CD4-positive, alpha-beta T cell treated with Interleukin-6 for 4 hours (primary cell): ENCODE data around the gene LINC00305.

ENCODE experiments used
- DNase-seq: peaks from one replicate; pipeline ENCODE4 v3.0.0-alpha.2; 2020; ENCODE audit warnings: mixed read lengths

Gene LINC00305

DNA sequence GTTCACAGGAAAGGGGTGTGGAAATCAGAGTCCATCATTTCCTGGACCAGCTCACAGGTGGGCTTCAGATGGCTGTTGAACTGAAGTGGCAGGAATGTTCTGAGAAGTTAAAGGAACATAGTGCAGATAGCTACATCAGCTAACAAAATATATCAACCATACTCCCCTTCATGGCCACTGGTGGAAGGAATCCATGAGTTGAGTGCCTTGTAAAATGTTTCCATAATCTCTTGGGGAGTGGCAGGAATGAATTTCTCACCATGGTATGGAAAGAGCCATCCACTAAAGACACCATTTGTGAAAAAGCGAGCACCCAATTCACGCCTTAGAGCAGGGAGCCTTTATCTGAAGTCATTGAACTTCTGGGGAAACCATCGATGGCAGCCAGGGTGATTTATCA is at the start of gene LINC00305:
TSS of gene LINC00305 (minus strand) at position 101 of the 400 bp plus-strand sequence.
- no peak for DNase-seq

DNA sequence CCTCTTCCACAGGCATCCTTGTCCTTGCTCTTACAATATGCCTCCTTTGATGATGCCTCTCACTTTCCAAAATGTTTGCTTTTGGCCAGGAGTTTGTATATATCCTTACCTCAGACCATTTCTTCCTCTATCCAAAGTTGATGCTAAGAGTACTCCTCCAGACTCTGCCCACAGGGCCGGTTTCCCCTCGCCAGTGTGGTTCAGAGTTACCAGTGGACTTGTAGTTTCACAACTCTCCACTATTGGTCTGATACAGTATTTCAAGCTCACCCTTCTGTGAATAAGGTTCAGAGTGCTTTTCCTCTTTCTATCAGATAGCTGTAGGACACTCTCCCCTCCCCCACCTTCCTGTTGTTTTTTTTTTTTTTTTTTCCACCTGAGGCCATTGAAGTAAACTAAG is 42.2 kb upstream of the LINC00305 start:
- no peak for DNase-seq

DNA sequence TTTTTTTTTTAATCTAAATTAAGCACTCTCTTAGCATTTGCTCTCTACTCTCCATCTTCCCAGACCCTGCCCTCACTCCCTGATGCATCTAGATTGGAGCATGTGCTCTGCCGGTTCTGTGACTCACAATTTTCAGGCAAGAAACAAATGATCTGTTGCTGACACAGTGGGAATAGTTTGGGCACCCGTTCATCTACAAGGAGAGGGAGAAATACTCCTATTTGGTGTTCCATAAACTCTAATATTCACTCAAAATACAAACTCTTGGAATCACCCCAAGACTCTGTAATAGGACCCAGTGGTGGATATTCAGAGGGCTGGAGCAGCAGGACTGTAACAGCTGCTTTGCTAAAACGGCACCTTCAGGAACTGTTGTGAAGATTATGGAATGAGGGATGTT is 37.1 kb upstream of the LINC00305 start:
- no peak for DNase-seq

DNA sequence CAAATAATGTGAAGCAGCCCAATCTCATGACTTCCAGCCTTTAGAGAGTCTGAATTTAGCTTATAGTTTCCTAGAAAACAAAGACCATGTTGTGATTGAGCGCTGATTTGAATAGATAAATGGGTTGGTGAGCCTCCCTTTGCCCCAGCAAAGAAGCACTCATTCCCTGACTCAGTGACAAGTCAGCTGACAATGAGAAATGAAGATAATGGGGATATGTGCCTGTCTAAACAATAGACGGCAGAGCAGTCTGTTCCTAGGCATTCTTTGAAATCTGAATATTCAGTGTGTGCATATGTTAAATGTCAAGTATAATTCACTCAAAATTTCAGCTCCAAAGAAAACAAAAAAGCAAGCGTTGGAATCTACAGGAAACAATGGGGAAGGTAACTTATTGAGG is 34.8 kb upstream of the LINC00305 start:
- no peak for DNase-seq

DNA sequence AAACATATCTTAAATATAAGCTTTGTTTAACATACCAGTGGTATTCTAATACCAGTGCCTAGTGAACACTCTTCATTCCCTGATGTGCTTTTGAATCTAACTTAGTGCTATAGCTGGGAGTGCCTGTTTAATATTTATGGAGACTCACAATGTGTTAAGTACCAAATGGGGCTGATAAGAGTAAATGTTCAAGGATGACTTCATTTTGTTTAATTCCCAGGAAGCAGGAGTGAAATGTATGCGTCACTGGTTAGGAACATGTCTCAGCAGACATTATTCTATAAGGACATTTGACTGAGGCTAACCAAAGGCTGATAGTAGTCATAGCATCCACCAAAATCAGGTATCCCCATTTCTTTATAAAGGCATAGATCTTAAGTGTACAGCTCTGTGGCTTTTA is 31.7 kb upstream of the LINC00305 start:
- DNase-seq = no peak

DNA sequence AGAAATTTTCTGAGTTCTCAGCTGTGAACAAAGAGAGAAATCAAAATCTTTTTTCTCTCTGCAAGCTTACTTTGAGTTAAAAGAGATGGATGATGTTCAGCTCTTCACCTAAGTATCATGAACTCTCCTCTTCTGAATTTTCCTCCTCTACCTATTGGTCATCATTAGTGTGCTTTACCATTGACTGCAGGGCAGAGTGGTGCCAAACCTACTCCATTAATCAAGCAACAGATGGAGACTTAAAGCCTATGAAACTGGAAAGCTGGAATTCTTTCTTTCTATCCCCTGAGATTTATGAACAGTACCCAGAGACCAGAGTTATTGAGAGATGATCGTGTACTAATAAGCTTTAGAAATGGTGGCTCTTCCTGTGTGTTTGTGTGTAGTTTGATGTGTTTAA is 31.3 kb upstream of the LINC00305 start:
- DNase-seq = no peak

DNA sequence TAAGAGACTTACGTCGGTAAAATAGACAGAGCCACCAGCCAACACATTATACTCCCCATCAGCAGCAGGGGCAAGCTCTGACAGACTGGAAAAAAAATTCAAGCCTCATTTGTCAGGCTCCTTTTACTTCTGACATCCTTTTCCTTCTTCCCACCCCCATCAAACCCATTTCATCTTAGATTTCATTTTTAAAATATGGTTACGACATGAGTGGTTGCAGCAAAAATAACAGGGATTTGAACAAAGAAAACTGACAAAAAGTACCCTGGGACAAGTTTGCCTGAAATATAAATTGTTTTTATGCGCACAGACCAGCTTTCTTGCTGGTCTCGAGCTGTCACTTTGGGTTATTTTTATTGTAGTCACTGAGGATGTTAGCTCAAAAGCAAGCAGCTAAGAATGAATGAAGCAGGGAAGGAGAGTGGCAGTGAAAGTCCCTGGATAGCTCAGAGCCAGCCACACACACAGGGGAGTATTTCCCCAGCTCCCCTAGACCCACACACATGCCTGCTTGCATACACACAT is 30.7 kb upstream of the LINC00305 start:
- no peak for DNase-seq

DNA sequence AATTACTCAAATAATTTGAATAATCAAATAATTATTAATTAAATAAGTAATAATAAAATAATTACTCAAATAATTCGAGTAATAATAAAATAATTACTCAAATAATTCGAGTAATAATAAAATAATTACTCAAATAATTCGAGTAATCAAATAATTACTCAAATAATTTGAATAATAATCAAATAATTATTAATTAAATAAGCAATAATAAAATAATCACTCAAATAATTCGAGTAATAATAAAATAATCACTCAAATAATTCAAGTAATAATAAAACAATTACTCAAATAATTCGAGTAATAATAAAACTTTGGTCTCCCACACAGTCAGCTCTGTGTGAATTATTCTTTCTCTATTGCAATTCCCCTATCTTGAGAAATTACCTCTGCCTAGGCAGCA is 30.0 kb upstream of the LINC00305 start:
- no peak for DNase-seq

DNA sequence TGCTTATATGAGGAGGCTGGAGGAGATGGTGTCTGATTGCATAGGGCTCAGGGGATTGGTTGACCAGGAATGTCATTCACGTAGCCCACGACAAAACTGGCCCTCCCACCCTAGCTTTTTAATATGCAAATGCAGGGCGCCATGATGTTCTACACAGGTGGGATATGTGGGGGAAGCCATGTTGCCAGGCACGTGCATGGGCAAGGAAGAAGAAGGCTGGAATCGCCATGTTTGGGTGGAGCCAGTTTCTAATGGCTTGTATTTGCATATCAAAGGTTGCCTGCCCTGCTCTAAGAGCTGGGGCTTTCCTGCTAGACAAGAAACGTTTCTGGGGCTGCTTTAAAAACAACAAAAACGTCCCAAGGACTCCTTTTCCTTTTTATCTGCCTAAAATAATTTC is 26.5 kb upstream of the LINC00305 start:
- DNase-seq = no peak

DNA sequence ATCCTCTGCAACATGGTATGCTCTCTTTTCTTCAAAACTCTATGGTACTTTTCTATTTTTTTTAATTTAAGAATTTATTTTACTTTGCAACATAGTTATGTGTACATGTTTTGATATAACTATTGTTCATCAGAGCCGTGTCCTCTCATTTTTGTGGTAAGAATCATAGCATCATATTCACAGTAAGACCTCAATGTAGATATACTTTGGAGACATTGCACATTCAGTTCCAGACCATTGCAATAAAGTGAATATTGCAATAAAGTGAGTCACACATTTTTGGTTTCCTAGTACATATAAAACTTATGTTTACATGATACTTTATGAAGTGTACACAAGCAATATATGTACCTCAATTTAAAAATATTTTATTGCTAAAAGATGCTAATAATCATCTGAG is 22.7 kb upstream of the LINC00305 start:
- DNase-seq = no peak

DNA sequence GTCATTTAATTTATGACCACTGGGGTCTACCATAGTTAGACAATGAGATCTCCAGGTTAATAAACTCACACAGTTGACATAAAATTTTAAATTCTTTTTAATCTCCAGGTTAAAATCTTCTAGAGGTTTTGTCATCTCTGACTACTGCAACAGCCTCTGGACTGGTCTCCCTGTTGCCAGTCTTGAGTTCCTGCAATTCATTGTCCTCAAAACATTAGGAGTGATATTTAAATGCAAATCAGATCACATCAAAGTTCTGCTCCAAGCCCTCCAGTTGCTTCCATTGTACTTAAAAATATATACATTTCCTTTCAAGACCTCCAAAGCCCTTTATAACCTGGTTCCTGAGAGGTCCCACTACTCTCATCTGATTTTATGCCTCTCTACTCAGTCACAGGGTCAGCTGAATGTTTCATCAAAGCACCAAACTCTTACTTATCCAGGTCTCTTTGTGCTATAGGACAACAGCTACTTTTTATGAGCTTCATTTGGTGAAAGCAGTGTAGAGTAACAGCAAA is 18.6 kb upstream of the LINC00305 start:
- no peak for DNase-seq

DNA sequence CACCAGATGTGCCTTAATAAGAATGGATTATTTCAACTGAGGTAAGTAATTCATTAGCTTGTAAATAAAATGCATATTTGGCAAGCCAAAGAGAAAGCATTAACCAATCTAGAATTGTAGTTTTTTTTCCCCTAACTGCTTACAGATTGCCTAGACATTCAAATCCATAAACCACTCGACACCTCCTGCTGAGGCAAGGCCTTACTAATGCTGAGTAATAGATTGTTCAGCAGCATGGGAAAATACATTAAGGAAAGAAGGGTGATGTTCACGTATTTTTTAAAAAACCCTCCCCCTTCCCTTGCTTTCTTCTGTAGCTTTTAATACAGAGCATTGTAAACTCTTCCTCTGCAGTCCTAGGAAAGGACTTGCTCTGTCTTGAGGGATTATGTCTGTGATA is 17.0 kb upstream of the LINC00305 start:
- DNase-seq = no peak

DNA sequence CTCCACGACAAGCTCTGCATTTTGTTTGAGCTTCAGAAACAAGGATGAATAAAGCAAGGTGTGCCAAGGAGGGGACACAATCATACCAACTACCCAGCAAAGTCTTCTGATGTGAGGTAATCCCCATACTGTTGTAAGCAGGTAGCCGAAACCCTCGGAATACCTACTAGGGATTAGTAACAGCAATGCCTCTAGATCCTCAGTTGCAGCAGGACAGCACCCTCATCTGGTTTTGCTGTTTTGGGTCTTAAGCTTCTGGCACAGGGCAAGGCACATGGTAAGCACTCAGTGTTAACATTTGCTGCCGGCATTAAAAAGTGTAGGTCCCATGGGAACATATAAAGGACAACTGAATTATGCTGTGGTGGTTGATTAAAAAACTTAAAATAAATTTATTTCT is 16.0 kb upstream of the LINC00305 start:
- no peak for DNase-seq

DNA sequence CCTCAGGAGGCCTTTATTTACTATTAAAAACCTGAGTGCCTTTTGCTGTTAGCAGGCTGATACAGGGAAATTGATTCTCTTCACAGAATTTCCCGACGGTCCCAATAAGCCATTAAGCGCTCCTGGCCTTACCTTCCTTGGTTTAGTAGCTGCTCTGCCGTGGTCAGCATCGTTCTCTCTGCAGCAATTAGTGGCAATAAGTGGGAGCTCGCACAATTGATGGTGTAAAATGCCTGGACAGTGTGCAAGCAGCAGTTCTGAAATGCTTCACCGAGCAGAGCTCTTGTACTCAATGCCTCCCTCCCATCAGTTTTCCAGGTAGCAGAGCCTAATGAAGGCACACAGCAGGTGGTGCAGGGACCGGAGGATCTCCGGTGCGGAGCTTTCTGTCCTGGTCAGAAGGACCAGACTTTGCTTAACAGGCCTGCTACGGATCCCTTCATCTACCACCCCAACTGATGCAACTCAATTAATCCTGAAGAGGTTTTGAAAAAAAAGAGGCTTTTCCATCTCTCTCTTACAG is 1.1 kb upstream of the LINC00305 start:
- no peak for DNase-seq

DNA sequence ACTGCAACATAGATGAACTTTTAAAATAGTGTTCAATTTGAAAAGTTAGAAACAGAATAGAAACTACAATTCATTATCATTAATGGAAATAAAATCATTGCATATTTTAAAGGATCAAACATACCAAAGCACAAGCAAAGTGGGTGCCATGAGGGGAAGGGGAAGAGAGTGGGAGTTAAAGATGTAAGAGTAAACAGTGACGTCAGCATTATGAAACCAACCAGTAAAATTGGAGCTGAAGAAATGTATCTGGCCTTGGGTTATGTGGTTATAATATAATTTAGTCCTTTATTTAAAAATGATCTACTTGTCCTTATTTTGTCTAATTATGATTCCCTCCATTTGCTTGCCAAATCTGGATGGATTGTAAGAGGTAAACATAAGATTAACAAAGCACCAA is 6.0 kb downstream of the LINC00305 start:
- DNase-seq = no peak

DNA sequence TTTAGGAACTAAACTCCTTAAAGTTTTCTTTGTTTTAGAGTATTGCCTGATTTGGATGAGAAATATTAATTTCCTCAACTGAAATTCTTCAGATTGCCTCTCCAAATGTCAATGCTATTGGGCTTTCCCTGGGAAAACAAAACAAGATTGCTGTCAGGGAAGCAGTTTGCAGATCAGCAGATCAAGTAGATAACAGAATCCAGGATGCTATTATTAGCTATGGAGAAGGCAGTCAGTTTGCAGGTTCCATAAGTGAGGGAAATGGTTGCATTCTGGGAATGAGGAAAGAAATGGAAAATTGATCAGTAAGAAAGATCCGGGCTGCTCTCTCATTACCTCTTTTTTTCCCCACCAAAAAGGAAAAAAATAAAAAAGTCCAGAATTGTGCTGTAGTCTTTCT is 11.0 kb downstream of the LINC00305 start:
- no peak for DNase-seq

DNA sequence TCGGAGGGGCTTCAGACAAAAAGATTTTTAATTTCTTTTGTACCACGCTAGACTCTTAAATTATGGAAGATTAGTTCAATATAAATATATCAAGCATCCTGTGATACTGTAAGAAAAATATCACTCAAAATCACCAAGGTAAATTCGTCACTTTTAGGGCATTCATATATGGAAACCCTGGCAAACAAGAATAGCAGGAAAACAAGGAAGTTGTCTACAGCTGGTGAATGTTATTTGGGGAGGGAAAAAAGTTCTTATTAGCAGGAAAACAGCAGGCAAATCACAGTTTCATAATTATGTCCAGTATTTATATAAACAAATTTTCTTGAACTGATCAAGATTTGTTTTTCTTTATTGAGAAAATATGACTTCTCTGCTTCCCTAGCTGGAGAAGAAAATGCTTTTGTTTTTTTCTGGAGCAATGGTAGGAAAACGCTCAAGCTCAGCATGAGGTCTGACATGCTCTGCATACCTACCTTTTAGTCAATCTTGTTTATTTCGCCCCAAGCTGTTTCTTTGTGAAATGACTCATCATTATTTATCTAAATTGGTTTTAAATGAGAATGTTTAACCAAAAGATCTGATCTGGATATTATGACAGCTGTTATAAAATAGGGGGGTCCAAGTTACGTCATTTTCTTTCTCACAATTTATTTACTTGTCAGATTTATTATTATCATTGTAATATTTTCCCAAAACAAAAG is 14.7 kb downstream of the LINC00305 start:
- DNase-seq = no peak

DNA sequence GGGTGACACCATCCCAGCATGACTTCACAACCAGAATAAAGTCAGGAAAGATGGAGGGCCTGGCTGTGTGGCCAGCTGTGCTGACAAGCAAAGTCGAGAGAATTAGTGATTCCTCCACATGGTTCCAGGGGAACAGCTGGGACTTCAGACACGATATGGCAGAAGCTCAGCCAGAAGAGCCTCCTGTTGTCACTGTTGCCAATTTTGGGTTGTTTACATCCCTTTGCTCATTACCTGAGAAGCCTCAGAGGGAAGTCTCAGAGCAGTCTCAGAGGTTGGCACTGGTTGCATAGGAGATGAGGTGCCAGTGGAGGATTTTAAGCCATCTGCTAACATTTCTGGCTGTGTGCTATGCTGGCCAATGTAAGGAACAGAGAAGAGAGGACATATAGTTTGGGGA is 16.0 kb downstream of the LINC00305 start:
- no peak for DNase-seq

DNA sequence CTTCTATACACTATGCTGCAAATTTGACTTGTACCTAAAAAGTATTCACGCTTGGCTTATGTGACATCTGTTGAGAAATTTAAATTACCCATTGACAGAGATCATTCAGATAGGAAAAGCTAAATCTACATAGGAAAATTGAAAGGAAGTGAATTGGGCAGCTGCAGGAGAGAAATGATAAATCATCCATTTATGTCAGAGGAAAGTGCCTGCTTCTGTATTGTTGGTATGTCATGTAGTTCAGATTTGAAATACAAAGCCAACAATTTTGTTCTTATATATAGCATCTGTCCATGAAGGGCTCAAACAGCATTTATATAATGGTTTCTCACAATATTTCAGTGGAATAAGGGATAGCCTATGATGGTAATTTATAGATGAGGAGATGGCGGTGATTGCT is 17.6 kb downstream of the LINC00305 start:
- no peak for DNase-seq

DNA sequence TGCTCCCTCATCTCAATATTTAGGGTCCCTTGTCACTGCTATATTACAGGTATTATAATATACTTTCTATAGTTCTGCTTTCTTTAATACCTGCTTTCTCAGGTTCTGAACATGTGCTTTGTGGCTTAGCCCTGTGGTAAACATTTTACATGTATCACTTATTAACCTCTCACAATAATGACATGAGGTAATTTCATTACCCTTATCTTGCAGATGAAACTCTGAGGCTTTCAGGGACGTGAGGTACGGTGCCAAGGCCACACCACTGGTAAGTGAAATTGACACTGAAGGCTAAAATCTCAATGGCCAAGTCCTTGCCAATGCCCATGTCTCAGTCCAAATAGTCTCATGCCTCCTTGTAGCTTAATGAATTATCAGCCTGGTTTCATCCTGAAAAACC is 21.7 kb downstream of the LINC00305 start:
- no peak for DNase-seq

DNA sequence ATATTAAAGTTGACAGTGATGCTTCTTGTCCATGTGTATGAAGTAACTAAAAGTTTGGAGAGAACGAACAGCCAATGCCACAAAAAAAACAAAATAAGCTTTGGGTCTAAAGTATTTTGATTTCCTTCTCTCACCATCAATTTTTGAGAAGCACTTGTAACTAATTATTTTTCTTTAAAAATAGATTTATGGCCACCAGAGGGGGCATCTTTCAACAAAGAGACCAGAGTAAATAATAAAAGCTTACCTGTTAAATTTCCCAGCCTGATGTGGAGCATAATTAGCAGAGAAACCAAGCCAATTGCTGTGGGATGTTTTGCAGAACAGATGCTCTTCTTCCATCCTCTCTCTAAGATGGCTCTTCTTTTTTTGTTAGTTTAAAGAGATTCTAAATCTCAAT is 29.0 kb downstream of the LINC00305 start:
- no peak for DNase-seq

DNA sequence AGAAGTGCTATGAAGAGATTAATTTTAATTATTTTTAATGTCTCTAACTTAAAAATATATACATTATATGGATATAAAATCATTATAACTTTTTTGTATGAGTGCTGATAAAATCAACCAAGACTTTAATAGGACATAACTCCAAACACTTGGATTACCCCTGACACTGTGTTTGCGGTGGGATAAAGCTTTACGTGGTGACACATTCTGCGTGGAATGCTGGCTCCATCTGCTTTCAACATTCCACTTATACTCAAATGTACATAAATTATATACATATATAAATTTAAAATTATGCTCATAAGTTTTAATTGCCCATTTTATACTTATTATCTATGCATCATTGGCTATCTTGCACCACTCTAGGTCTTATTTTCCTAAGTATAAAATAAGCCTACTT is 30.5 kb downstream of the LINC00305 start:
- DNase-seq = no peak

DNA sequence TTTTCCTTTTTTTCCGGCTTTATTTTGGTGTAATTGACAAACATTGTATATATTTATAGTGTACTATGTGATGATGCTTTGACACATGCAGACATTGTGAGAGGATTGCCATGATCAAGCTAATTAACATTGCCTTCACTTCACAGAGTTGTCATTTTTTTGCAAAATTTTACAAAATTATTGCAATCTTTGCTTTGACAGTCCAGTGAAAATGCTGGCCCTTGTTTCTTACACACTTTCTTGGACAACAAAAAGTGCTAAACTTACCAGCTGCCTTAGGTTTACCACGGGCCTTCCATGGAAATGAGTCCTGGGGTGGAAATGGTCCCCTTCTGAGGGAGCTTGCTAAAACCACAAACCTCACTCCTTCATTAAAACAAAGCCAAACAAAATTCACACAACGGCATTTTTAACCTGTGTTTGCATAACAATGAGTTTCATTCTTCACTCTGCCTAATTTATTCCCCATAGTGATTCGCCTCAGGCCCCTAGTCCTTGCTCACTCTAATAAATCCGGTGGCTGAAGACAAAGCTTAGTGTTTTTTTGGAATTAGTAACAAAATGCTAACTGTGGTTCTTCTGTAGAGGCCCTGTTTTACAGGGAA is 32.2 kb downstream of the LINC00305 start:
- DNase-seq = no peak

DNA sequence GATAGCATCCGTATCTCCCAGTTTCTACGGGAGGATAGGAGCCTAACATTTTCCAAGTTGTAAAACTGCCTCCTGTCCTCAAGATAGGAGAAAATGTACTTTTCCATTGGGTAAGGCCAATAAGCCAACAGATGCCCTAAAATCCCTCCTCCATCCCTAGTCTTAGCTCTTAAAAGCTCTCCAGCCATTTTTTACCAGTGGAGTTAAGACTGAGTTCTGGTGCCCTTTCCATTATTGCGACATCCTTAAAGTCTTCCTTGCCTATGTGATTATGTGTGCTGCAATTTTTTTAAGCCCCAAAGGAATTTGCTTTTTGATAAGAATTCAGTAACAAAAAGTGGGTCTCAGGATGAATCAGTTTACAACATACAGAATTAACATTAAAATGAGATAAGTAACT is 33.0 kb downstream of the LINC00305 start:
- no peak for DNase-seq
